ENCODE data around the gene PPP2R2C. TPM values are rescaled to one million over a fixed set of nuclear protein-coding genes. Genes with fewer than 3 reads are reported as not detected.

Gene PPP2R2C
- total RNA-seq, 2 donors from 2014 or later, result 0.14 to 0.41 TPM

DNA sequence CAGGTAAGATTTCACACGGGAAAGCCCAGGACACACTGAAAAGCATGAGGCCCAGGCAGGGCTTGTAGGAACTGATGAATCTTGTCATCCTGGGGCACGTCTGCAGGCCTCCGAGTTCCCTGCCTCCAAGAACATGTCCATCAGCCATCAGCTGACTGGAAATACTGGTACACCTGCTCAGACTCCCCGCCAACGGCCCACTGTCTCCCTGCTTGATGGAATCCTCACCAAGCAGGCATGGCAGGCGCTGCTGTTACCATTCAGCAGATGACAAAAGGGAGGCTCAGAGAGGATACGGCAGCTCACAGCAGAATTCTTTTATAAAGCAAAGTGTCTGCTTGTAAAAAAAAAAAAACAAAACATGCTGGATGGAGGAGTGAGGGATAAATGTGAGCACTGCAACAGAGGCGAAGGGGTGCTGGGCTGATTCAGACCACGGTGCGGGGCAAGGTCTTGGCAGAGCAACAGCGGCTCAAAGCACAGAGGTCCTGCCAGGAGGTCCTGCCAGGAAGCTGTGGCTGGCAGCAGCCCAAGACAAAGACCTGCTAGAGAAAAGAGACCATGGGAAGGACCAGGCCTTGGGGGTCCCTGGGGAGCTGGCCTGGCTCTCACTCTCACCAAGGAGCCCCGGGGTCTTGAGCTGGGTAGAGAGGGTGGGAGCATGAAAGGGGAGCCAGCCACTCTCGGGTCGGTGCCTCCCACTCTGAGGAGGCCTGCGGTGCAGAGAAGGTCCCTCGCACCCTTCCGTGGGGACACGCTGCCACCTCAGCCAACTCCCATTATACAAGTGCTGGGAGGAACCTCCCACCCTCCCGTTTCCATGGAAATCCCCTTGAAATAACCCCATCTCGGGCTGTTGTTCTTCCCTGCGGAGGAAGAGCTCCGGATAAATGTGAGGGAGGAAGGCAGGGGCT, 25.6 kb downstream of the PPP2R2C start:
- Histone ChIP-seq H3K36me3 (no peaks in the 10 kb centered on the region), H3K4me3 (no peak overlapping the region), H3K27me3 (replicated peaks; ENCODE audit: insufficient read depth) (no peaks in the 10 kb centered on the region), H3K4me1 (ENCODE audit: control insufficient read depth in 1 of 2, low read depth in 2 of 2) (peaks cover 0 to 10% of the 10 kb centered on the region in 2 donors), H3K27ac (no peak overlapping the region), H3K9me3 (no peaks in the 10 kb centered on the region)
- TF ChIP-seq, protein P1, sequence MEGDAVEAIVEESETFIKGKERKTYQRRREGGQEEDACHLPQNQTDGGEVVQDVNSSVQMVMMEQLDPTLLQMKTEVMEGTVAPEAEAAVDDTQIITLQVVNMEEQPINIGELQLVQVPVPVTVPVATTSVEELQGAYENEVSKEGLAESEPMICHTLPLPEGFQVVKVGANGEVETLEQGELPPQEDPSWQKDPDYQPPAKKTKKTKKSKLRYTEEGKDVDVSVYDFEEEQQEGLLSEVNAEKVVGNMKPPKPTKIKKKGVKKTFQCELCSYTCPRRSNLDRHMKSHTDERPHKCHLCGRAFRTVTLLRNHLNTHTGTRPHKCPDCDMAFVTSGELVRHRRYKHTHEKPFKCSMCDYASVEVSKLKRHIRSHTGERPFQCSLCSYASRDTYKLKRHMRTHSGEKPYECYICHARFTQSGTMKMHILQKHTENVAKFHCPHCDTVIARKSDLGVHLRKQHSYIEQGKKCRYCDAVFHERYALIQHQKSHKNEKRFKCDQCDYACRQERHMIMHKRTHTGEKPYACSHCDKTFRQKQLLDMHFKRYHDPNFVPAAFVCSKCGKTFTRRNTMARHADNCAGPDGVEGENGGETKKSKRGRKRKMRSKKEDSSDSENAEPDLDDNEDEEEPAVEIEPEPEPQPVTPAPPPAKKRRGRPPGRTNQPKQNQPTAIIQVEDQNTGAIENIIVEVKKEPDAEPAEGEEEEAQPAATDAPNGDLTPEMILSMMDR (IDR thresholded peaks at IDR 0.05), result no peak
- ATAC-seq (ENCODE audit: insufficient number of reproducible peaks, low FRiP score, low read depth) (no peak), DNase-seq (ENCODE audit: low spot score) (no peak)

DNA sequence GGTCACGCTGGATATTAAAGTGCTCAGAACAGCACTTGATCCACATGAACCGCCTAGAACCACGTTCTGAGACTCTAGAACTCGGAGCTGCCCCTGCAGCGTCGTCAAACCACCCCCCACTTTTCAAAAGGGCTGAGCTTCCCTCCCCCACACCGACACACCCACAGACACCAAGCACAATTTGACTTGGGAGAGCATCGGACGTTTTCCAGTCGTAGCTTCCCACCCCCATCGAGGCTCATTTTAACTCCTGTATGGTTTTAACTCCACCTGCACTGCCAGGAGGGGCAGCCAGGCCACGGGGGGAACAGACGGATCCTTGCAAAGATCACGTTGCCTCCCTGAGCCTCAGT, 26.3 kb downstream of the PPP2R2C start:
- H3K27me3 ChIP-seq (replicated peaks; ENCODE audit: insufficient read depth), result no peaks in the 10 kb centered on the region
- no peaks in the 10 kb centered on the region for H3K36me3 ChIP-seq
- no peak overlapping the region for H3K27ac ChIP-seq
- DNase-seq (ENCODE audit: low spot score) (no peak), ATAC-seq (ENCODE audit: insufficient number of reproducible peaks, low FRiP score, low read depth) (no peak)
- H3K9me3 ChIP-seq, result no peaks in the 10 kb centered on the region
- H3K4me1 ChIP-seq (ENCODE audit: control insufficient read depth in 1 of 2, low read depth in 2 of 2), result peaks cover 0 to 10% of the 10 kb centered on the region in 2 donors
- H3K4me3 ChIP-seq, result no peak overlapping the region
- TF ChIP-seq, protein P1 (IDR thresholded peaks at IDR 0.05), result no peak

DNA sequence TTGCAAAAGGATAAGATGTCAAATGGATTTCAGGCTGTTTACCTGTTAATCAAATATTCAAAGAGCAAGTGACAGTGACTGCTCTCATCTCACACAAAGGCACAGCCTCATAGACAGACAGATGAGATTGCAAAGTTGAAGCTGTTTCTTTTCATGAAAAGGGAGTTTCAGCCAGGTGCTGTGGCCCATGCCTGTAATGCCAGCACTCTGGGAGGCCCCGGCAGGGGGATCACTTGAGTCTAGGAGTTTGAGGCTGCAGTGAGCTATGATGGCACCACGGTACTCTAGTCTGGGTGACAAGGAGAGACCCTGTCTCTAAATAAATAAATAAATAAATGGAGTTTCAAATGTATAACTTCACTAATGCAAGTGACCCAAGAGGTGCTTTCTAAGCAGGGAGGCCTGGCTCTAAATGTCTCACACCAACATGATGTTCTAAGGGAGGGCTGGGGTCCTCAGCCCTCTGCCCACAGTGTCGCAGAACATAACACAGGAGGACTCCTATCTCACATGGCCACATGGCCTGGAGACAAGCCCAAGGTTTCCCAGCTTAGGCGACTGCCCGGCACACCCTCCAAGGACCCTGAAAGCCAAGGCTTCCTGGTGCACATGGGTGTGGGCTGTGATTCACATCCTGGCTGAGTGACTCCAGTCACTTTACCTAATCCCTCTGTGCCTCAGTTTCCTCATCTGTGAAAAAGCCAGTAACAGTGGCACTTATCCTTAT, 26.8 kb downstream of the PPP2R2C start:
- H3K9me3 ChIP-seq, result no peaks in the 10 kb centered on the region
- no peaks in the 10 kb centered on the region for H3K36me3 ChIP-seq
- H3K27me3 ChIP-seq (replicated peaks; ENCODE audit: insufficient read depth), result no peaks in the 10 kb centered on the region
- TF ChIP-seq, protein P1 (IDR thresholded peaks at IDR 0.05), result no peak
- H3K27ac ChIP-seq, result no peak overlapping the region
- no peak overlapping the region for H3K4me3 ChIP-seq
- peaks cover 0 to 10% of the 10 kb centered on the region in 2 donors for H3K4me1 ChIP-seq (ENCODE audit: control insufficient read depth in 1 of 2, low read depth in 2 of 2)
- DNase-seq (ENCODE audit: low spot score) (no peak), ATAC-seq (ENCODE audit: insufficient number of reproducible peaks, low FRiP score, low read depth) (no peak)

DNA sequence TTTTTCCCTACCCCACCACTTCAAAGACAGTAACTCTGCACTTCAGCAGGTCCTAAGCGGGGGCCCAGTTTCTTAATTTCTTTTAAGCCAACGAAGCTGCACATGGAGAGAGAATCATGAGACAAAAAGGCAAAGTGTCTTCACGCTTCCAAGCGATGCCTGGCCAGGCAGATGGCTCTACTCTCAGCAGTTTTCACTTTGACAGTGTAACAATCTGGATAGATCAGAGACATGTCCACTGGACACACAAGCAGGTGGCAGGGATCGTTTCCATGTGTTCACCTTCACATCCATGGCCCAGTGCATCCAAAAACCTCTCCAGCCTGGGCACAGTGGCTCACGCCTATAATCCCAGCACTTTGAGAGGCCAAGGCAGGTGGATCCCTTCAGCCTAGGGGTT, 27.8 kb downstream of the PPP2R2C start:
- Histone ChIP-seq H3K27me3 (replicated peaks; ENCODE audit: insufficient read depth) (no peaks in the 10 kb centered on the region), H3K27ac (no peak overlapping the region), H3K4me3 (no peak overlapping the region), H3K9me3 (no peaks in the 10 kb centered on the region), H3K36me3 (no peaks in the 10 kb centered on the region), H3K4me1 (ENCODE audit: control insufficient read depth in 1 of 2, low read depth in 2 of 2) (peaks cover 0 to 10% of the 10 kb centered on the region in 2 donors)
- TF ChIP-seq, protein P1 (IDR thresholded peaks at IDR 0.05), result no peak
- ATAC-seq (ENCODE audit: insufficient number of reproducible peaks, low FRiP score, low read depth), result no peak
- DNase-seq (ENCODE audit: low spot score), result no peak
